Neural cell (in vitro differentiated cells): ENCODE results near the gene ERC2.

Experiments used
- TF ChIP-seq, protein P1 (sequence below): fragments of 450-650 bp; IDR thresholded peaks from 2 replicates; pipeline ENCODE4 v1.5.1; 2014; ENCODE audit warnings: antibody characterized with exemption, mild to moderate bottlenecking, moderate library complexity; ENCODE audit not compliant: poor library complexity, severe bottlenecking
- TF ChIP-seq, protein P2 (sequence below): IDR thresholded peaks from 2 replicates; pipeline ENCODE4 v1.6.1; 2012; ENCODE audit warnings: borderline replicate concordance

DNA sequence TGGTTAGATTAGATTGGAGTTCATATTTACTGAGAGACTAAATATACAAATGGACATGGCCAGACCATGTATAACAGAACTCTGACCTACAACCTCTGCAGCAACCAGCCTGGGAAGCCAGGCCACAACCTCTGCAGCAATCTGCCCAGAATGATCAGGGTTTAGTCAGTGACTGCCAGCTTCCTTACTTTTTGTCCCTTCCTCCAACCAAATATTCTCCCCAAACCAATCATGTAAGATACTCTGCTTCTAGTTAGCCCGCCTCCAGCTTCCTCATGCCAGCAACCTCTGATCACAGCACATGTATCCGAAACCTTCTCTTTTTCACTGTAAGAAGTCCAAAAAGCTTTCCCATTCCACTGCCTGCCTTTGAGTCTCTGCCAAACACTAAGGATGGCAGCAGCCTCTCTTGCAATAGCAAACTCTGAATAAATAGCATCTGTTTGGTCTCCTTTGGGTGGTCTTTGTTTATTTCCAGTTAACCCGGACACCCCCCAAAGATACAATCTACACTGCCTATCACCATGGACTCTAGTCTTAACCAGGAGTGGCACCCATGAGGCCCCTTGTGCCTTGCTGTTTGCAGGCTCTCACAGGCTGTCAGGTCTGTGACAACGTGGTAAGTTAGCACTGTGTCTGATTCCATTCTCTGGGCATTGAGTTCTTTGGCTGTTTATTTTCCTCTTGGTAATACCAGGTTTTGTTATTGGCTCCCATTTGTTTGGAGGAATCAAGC lies 102.2 kb downstream of the ERC2 start:
- TF ChIP-seq, protein P1, sequence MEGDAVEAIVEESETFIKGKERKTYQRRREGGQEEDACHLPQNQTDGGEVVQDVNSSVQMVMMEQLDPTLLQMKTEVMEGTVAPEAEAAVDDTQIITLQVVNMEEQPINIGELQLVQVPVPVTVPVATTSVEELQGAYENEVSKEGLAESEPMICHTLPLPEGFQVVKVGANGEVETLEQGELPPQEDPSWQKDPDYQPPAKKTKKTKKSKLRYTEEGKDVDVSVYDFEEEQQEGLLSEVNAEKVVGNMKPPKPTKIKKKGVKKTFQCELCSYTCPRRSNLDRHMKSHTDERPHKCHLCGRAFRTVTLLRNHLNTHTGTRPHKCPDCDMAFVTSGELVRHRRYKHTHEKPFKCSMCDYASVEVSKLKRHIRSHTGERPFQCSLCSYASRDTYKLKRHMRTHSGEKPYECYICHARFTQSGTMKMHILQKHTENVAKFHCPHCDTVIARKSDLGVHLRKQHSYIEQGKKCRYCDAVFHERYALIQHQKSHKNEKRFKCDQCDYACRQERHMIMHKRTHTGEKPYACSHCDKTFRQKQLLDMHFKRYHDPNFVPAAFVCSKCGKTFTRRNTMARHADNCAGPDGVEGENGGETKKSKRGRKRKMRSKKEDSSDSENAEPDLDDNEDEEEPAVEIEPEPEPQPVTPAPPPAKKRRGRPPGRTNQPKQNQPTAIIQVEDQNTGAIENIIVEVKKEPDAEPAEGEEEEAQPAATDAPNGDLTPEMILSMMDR, result no peak
- TF ChIP-seq, protein P2, sequence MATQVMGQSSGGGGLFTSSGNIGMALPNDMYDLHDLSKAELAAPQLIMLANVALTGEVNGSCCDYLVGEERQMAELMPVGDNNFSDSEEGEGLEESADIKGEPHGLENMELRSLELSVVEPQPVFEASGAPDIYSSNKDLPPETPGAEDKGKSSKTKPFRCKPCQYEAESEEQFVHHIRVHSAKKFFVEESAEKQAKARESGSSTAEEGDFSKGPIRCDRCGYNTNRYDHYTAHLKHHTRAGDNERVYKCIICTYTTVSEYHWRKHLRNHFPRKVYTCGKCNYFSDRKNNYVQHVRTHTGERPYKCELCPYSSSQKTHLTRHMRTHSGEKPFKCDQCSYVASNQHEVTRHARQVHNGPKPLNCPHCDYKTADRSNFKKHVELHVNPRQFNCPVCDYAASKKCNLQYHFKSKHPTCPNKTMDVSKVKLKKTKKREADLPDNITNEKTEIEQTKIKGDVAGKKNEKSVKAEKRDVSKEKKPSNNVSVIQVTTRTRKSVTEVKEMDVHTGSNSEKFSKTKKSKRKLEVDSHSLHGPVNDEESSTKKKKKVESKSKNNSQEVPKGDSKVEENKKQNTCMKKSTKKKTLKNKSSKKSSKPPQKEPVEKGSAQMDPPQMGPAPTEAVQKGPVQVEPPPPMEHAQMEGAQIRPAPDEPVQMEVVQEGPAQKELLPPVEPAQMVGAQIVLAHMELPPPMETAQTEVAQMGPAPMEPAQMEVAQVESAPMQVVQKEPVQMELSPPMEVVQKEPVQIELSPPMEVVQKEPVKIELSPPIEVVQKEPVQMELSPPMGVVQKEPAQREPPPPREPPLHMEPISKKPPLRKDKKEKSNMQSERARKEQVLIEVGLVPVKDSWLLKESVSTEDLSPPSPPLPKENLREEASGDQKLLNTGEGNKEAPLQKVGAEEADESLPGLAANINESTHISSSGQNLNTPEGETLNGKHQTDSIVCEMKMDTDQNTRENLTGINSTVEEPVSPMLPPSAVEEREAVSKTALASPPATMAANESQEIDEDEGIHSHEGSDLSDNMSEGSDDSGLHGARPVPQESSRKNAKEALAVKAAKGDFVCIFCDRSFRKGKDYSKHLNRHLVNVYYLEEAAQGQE, result no peak
